Adrenal gland (tissue), 5 donors: ENCODE results near the gene ARHGAP8.

Experiments used
- POLR2A ChIP-seq, 2 donors: fragments of 450-650 bp; IDR thresholded peaks; one replicate each; pipeline ENCODE4 v1.6.1; 2017; ENCODE audit warnings: antibody characterized with exemption in 2 of 2, mild to moderate bottlenecking in 2 of 2, moderate library complexity in 1 of 2
- TF ChIP-seq, protein P1 (sequence below), 6 experiments: fragments of 450-650 bp in 4 of 6; fragments of 200-600 bp in 2 of 6; sonication (generic) in 1 of 6; IDR thresholded peaks; 1 replicate in 5 of 6; 2 replicates in 1 of 6; pipeline versions ENCODE4 v1.5.1 to v1.8.0; 2016 to 2021; ENCODE audit warnings: antibody characterized with exemption in 6 of 6, mild to moderate bottlenecking in 2 of 6, moderate library complexity in 1 of 6
- donor health status: DM: no; HTN: no; CAD: no.

DNA sequence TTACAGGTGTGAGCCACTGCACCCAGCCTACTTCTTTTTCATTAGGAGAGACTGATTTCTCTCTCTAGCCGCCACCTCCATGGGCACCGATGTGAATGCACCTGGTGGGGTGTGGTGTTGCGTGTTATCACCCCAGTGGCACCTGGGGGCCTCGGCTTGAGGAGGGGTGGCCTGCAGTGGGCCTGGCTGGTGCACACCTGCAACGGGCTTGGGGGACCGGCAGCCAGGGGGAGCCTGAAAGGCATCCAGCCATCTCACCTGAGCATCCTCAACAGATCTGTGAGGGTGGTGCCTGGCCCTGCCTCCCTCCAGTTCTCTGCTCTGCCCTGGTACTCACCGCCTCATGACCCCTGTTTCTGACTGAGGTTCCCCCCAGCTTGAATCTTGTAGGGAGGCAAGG is 108.9 kb downstream of the ARHGAP8 start:
- TF ChIP-seq POLR2A (IDR thresholded peaks at IDR 0.05) = no peak
- TF ChIP-seq, protein P1, sequence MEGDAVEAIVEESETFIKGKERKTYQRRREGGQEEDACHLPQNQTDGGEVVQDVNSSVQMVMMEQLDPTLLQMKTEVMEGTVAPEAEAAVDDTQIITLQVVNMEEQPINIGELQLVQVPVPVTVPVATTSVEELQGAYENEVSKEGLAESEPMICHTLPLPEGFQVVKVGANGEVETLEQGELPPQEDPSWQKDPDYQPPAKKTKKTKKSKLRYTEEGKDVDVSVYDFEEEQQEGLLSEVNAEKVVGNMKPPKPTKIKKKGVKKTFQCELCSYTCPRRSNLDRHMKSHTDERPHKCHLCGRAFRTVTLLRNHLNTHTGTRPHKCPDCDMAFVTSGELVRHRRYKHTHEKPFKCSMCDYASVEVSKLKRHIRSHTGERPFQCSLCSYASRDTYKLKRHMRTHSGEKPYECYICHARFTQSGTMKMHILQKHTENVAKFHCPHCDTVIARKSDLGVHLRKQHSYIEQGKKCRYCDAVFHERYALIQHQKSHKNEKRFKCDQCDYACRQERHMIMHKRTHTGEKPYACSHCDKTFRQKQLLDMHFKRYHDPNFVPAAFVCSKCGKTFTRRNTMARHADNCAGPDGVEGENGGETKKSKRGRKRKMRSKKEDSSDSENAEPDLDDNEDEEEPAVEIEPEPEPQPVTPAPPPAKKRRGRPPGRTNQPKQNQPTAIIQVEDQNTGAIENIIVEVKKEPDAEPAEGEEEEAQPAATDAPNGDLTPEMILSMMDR (IDR thresholded peaks at IDR 0.05) = no peak
